Measurements from ENCODE around the gene DMRT1.
"Not testable (repeated sequence)": the region's sequence is repeated elsewhere in the genome, so short reads cannot be mapped to it uniquely, and the experiment has no call there.

Gene DMRT1

GRCh38 chr9:860706-861105 is 19.2 kb downstream of the DMRT1 start:
- DNase-seq (ENCODE audit: low spot score): no peak

- not testable (repeated sequence) for DNase-seq (ENCODE audit: low spot score)
These were observed 20.0 kb downstream of the DMRT1 start for GRCh38 chr9:861525-861924.

- DNase-seq (ENCODE audit: low spot score): no peak
These were observed 33.8 kb downstream of the DMRT1 start for GRCh38 chr9:875119-875962.

GRCh38 chr9:876425-876824 is 34.9 kb downstream of the DMRT1 start:
- DNase-seq (ENCODE audit: low spot score): no peak

GRCh38 chr9:878239-878638 is 36.7 kb downstream of the DMRT1 start:
- DNase-seq (ENCODE audit: low spot score): no peak

- no peak for DNase-seq (ENCODE audit: low spot score)
These were observed 39.2 kb downstream of the DMRT1 start for GRCh38 chr9:880725-881124.

- no peak for DNase-seq (ENCODE audit: low spot score)
These were observed 41.0 kb downstream of the DMRT1 start for GRCh38 chr9:882416-882924.

- DNase-seq (ENCODE audit: low spot score): no peak
These were observed 41.5 kb downstream of the DMRT1 start for GRCh38 chr9:883011-883410.

- DNase-seq (ENCODE audit: low spot score): no peak
These were observed 45.4 kb downstream of the DMRT1 start for GRCh38 chr9:886886-887285.

- no peak for DNase-seq (ENCODE audit: low spot score)
These were observed 50.6 kb downstream of the DMRT1 start for GRCh38 chr9:892123-892522.

GRCh38 chr9:893115-893514 is 51.6 kb downstream of the DMRT1 start:
- DNase-seq (ENCODE audit: low spot score): no peak

- peak; percentile 70 for DNase-seq (ENCODE audit: low spot score)
These were observed 52.4 kb downstream of the DMRT1 start for GRCh38 chr9:893843-894420.

GRCh38 chr9:899440-900184 is 58.1 kb downstream of the DMRT1 start:
- peak; percentile 57 for DNase-seq (ENCODE audit: low spot score)

GRCh38 chr9:903886-904285 is 62.4 kb downstream of the DMRT1 start:
- no peak for DNase-seq (ENCODE audit: low spot score)

- no peak for DNase-seq (ENCODE audit: low spot score)
These were observed 64.4 kb downstream of the DMRT1 start for GRCh38 chr9:905906-906305.

GRCh38 chr9:908536-909205 is 67.2 kb downstream of the DMRT1 start:
- no peak for DNase-seq (ENCODE audit: low spot score)

GRCh38 chr9:911005-911404 is 69.5 kb downstream of the DMRT1 start:
- DNase-seq (ENCODE audit: low spot score): no peak

- no peak for DNase-seq (ENCODE audit: low spot score)
These were observed 71.3 kb downstream of the DMRT1 start for GRCh38 chr9:912776-913175.

- not testable (repeated sequence) for DNase-seq (ENCODE audit: low spot score)
These were observed 72.0 kb downstream of the DMRT1 start for GRCh38 chr9:913526-913925.

- DNase-seq (ENCODE audit: low spot score): no peak
These were observed 76.2 kb downstream of the DMRT1 start for GRCh38 chr9:917730-918129.

- no peak for DNase-seq (ENCODE audit: low spot score)
These were observed 79.4 kb downstream of the DMRT1 start for GRCh38 chr9:920927-921326.

GRCh38 chr9:922171-922570 is 80.7 kb downstream of the DMRT1 start:
- no peak for DNase-seq (ENCODE audit: low spot score)
